IPS DF 6.9 (cell line): Measurements from ENCODE around the gene NR4A1.

Experiments used
- DNase-seq: peaks from one replicate; pipeline ENCODE4 v3.0.0-alpha.2; 2013; ENCODE audit warnings: low read depth, low spot score
- H3K27ac ChIP-seq: one replicate; pipeline ENCODE4 v1.5.1; 2013; ENCODE audit warnings: low read length, control low read depth
- H3K27me3 ChIP-seq: 2 replicates; pipeline ENCODE4 v1.6.1; 2013; ENCODE audit warnings: mild to moderate bottlenecking, low read length; ENCODE audit not compliant: control insufficient read depth, insufficient read depth
- H3K36me3 ChIP-seq: 2 replicates; pipeline ENCODE4 v1.6.1; 2013; ENCODE audit warnings: low read length; ENCODE audit not compliant: control insufficient read depth, insufficient read depth
- H3K4me1 ChIP-seq: 2 replicates; pipeline ENCODE4 v1.6.1; 2013; ENCODE audit warnings: low read length; ENCODE audit not compliant: control insufficient read depth, insufficient read depth
- H3K4me3 ChIP-seq: 2 replicates; pipeline ENCODE4 v1.5.1; 2013; ENCODE audit warnings: mild to moderate bottlenecking, low read length
- H3K9me3 ChIP-seq: 2 replicates; pipeline ENCODE4 v1.6.1; 2013; ENCODE audit warnings: low read length, inconsistent platforms; ENCODE audit not compliant: control insufficient read depth, insufficient read depth
- WGBS: extraction: QIAGEN DNeasy Blood & Tissue Kit; methylation state at CpG from one replicate; pipeline ENCODE4 v1.1.7; 2013; ENCODE audit warnings: mixed read lengths, missing lambda C conversion rate; ENCODE audit not compliant: insufficient read length, insufficient coverage; 5-methylcytosine and 5-hydroxymethylcytosine counted together

Gene NR4A1

DNA sequence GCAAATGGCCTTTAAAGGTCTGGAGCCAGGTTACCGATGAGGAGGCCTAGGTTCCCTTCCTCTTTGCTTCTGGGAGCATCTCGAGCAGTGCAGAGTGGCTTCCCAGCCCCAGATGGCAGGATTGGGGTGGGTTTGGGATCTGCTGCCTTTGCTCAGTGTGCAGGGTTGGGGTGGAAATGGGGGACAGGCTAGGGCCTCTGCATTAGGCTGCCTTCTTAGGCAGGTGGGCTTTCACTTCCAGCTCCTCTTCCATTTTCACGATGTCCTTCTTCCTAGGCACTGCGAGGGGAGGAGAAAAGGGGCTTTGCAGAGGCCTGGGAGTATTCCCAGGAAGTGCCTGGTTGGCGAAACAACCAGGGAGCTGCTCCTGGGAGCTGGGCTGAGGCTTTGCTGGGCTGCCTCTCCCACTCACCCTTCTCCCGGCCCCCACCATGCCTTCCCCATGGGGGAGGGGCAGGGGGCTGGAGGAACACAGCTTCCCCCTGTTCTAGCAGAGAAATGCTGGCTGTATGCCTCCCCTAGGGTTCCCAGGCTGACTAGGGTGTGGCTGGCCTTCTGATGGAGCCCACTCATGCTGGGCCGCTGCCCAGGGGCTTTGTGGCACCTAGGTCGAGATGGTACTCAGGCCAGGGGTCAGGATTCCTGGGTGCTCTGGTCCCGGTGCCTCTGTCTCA is 2.4 kb downstream of the NR4A1 start:
- Histone ChIP-seq H3K4me1 (no peaks in the 10 kb centered on the region), H3K4me3 (no peak overlapping the region), H3K9me3 (no peaks in the 10 kb centered on the region), H3K36me3 (peaks cover 16% of the 10 kb centered on the region; the same call in 1 of the 2 replicates), H3K27ac (no peak overlapping the region), H3K27me3 (peaks cover 19% of the 10 kb centered on the region; the same call in 1 of the 2 replicates)
- no peak for DNase-seq
- WGBS: no CpG with 5 or more reads among the region's 9 CpGs

DNA sequence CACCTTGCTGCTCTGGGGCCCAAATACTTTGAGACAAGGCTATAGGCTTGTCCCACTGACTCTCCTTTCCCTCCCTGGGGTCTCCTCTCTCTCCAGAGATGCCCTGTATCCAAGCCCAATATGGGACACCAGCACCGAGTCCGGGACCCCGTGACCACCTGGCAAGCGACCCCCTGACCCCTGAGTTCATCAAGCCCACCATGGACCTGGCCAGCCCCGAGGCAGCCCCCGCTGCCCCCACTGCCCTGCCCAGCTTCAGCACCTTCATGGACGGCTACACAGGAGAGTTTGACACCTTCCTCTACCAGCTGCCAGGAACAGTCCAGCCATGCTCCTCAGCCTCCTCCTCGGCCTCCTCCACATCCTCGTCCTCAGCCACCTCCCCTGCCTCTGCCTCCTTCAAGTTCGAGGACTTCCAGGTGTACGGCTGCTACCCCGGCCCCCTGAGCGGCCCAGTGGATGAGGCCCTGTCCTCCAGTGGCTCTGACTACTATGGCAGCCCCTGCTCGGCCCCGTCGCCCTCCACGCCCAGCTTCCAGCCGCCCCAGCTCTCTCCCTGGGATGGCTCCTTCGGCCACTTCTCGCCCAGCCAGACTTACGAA is 3.1 kb downstream of the NR4A1 start:
- H3K9me3 ChIP-seq: no peaks in the 10 kb centered on the region
- H3K4me1 ChIP-seq: no peaks in the 10 kb centered on the region
- no CpG with 5 or more reads among the region's 21 CpGs for WGBS
- no peak for DNase-seq
- H3K27me3 ChIP-seq: peaks cover 12% of the 10 kb centered on the region; the same call in 1 of the 2 replicates
- H3K36me3 ChIP-seq: peaks cover 18% of the 10 kb centered on the region; the same call in 1 of the 2 replicates
- H3K27ac ChIP-seq: no peak overlapping the region
- no peak overlapping the region for H3K4me3 ChIP-seq

DNA sequence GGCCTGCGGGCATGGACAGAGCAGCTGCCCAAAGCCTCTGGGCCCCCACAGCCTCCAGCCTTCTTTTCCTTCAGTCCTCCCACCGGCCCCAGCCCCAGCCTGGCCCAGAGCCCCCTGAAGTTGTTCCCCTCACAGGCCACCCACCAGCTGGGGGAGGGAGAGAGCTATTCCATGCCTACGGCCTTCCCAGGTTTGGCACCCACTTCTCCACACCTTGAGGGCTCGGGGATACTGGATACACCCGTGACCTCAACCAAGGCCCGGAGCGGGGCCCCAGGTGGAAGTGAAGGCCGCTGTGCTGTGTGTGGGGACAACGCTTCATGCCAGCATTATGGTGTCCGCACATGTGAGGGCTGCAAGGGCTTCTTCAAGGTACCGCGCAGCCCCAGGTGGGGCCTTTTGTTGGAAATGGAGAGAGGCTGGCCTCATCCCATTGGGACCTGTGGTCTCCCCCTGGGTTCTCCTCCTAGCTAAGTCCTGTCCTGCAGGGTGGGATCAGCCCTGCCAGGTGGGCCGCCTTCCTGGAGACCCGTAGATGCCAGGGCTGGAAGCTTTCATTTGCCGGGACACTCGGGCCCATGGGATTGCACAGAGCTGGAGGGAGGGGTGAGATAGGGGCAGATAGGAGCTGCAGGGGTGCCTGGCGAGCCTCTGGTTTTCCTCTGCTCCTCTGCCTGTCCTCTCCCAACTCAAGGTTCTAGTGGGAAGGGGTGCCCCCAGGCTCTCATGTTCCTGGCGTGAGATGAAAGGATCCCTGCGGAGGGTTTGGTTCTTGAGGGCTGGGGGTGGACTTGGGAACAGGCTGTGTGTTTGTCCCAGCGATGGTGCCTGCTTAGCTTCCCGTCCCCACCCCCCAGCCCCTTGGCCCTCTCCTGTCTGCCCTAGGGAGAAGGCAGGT is 3.8 kb downstream of the NR4A1 start:
- Histone ChIP-seq H3K27me3 (peaks cover 5% of the 10 kb centered on the region; the same call in 1 of the 2 replicates), H3K27ac (no peak overlapping the region), H3K36me3 (peaks cover 18% of the 10 kb centered on the region; the same call in 1 of the 2 replicates), H3K9me3 (no peaks in the 10 kb centered on the region), H3K4me3 (no peak overlapping the region), H3K4me1 (no peaks in the 10 kb centered on the region)
- WGBS: no CpG with 5 or more reads among the region's 21 CpGs
- DNase-seq: no peak

DNA sequence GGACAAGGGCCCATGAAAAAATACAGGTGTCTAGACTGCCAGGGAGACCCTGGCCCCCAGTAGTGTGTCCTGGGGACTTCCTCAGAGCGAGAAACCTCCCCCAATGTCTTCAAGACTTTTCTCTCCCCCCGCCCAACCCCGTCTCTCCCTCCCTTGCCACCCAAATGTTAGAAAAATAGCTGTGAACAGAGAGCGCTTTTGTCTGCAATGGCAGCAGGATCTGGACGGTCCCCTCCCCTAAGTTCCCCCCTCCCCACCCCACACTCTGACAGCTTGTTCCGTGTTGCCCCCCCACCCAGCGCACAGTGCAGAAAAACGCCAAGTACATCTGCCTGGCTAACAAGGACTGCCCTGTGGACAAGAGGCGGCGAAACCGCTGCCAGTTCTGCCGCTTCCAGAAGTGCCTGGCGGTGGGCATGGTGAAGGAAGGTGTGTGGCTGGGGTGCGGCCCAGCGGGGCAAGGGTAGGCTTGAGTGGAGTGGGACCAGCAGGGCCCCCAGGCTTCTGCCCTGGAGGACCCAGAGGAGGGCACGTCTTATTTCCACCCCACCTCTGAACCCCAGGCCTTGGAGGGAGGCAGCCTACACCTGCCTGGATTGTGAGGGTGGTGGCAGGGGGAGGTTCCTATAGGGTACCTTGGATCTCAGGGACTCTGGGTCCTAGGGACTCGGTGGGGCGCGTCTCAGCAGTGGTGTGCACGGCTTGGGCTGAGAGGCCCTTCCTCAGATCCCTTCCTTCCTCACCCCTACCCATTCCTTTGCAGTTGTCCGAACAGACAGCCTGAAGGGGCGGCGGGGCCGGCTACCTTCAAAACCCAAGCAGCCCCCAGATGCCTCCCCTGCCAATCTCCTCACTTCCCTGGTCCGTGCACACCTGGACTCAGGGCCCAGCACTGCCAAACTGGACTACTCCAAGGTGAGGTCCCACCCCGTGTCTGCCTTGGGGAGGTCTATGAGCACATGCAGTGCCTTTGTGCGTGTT is 4.8 kb downstream of the NR4A1 start:
- DNase-seq: no peak
- Histone ChIP-seq H3K27me3 (peaks cover 3% of the 10 kb centered on the region; the same call in 1 of the 2 replicates), H3K4me3 (no peak overlapping the region), H3K9me3 (no peaks in the 10 kb centered on the region), H3K36me3 (peaks cover 18% of the 10 kb centered on the region; the same call in 1 of the 2 replicates), H3K4me1 (no peaks in the 10 kb centered on the region), H3K27ac (no peak overlapping the region)
- WGBS: no CpG with 5 or more reads among the region's 27 CpGs

DNA sequence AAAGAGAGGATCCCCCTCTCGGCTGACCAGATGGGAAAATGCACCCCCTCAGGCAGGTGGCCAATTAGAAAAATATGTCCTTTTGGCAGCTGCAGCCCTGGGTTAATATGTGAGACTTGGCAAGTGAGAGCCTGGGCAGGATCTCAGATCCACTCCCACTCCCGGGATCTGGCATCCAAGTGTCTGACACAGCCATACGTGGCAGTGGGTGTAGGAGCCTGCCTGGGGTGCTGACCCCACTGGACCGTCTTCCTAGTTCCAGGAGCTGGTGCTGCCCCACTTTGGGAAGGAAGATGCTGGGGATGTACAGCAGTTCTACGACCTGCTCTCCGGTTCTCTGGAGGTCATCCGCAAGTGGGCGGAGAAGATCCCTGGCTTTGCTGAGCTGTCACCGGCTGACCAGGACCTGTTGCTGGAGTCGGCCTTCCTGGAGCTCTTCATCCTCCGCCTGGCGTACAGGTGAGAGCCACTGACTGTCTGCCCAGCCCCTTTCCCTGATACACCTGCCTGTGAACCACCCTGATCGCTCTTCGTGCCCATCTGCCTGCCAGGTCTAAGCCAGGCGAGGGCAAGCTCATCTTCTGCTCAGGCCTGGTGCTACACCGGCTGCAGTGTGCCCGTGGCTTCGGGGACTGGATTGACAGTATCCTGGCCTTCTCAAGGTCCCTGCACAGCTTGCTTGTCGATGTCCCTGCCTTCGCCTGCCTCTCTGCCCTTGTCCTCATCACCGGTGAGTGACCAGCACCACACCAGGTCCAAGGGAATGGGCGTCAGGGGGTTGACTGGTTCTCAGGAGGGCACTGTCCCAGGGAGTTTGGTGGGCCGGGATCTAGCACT is 5.8 kb downstream of the NR4A1 start:
- Histone ChIP-seq H3K27me3 (no peaks in the 10 kb centered on the region; the same call in 1 of the 2 replicates), H3K36me3 (peaks cover 18% of the 10 kb centered on the region; the same call in 1 of the 2 replicates), H3K9me3 (no peaks in the 10 kb centered on the region), H3K27ac (no peak overlapping the region), H3K4me3 (no peak overlapping the region), H3K4me1 (no peaks in the 10 kb centered on the region)
- no peak for DNase-seq
- no CpG with 5 or more reads among the region's 23 CpGs for WGBS

DNA sequence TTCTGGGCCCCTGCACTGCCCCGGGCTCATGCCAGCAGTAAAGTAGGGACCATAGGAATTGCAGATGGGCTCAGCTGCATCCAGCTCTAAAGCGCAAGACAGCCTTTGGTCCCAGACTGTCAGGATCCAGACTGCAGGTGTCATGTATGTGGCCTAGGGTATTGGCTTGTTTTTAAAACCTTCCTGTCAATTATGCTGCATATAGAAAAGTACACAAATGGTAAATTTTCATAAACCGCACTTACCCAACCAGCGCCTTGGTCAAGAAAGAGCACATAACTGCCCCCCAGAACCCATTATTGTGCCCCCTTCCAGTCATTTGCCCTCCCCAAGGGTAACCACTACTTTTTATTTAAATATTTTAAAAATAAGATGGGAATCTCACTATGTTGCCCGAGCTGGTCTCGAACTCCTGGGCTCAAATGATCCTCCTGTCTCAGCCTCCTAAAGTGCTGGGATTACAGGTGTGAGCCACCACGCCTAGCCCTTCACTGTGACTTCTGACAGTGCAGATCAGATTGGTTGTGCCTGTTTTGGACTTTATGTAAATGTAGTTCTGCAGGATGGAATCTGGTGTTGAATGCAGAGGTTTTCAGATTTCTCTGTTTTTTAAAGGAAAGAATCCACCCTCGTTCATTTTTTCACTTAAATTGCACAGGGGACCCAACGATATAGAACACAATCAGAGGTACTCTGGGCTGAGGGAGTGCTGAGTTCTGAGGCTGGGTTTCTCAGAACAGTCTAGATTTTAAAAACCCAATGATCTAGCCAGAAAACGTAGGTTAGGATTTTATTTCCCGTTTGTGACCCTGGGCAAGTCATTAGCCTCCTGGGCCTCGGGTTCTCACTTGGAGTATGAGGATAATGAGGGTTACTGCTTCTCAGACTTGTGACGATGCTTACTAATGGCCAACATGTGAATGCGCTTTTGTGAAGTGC is 6.7 kb downstream of the NR4A1 start:
- no peaks in the 10 kb centered on the region for H3K27me3 ChIP-seq
- no peaks in the 10 kb centered on the region for H3K4me1 ChIP-seq
- no peak for DNase-seq
- peaks cover 18% of the 10 kb centered on the region; the same call in 1 of the 2 replicates for H3K36me3 ChIP-seq
- H3K9me3 ChIP-seq: no peaks in the 10 kb centered on the region
- no CpG with 5 or more reads among the region's 14 CpGs for WGBS
- no peak overlapping the region for H3K4me3 ChIP-seq
- H3K27ac ChIP-seq: no peak overlapping the region

DNA sequence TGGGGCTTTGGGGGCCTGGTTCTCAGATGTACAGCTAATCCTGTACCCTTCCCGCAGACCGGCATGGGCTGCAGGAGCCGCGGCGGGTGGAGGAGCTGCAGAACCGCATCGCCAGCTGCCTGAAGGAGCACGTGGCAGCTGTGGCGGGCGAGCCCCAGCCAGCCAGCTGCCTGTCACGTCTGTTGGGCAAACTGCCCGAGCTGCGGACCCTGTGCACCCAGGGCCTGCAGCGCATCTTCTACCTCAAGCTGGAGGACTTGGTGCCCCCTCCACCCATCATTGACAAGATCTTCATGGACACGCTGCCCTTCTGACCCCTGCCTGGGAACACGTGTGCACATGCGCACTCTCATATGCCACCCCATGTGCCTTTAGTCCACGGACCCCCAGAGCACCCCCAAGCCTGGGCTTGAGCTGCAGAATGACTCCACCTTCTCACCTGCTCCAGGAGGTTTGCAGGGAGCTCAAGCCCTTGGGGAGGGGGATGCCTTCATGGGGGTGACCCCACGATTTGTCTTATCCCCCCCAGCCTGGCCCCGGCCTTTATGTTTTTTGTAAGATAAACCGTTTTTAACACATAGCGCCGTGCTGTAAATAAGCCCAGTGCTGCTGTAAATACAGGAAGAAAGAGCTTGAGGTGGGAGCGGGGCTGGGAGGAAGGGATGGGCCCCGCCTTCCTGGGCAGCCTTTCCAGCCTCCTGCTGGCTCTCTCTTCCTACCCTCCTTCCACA is 7.6 kb downstream of the NR4A1 start:
- no peaks in the 10 kb centered on the region for H3K4me1 ChIP-seq
- DNase-seq: no peak
- no peak overlapping the region for H3K4me3 ChIP-seq
- no peaks in the 10 kb centered on the region for H3K27me3 ChIP-seq
- H3K9me3 ChIP-seq: no peaks in the 10 kb centered on the region
- H3K36me3 ChIP-seq: peaks cover 18% of the 10 kb centered on the region; the same call in 1 of the 2 replicates
- H3K27ac ChIP-seq: no peak overlapping the region
- WGBS: no CpG with 5 or more reads among the region's 25 CpGs
